G401.6 (cell line): ENCODE results near the gene WDR70.
"Not testable (repeated sequence)": the region's sequence is repeated elsewhere in the genome, so short reads cannot be mapped to it uniquely, and the experiment has no call there.

Experiments
- FAIRE-seq: peaks from 2 replicates; lab custom pipeline; 2012; peaks lifted over from hg19 to GRCh38; lab: Jason Lieb, UNC

WDR70 gene

DNA sequence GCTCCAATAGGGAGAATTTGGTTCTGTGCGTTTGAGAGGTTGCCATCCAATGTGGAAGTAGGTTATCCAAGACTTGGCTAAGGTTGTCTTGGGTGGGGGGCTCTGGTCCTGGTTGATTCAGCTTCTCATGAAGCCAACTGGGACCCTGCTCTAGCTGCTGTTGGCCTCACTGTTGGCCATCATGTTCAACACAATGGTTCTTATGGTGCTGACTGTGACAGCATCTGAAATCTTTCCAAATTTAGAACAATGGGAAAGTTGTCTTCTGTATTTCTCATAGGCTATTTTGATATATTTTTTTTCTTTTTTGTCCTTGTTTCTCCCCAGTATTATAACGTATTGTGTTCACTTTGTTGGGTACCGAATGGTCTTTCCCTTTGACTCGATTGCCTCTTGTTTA, 388.8 kb downstream of the WDR70 start:
- no peak for FAIRE-seq

DNA sequence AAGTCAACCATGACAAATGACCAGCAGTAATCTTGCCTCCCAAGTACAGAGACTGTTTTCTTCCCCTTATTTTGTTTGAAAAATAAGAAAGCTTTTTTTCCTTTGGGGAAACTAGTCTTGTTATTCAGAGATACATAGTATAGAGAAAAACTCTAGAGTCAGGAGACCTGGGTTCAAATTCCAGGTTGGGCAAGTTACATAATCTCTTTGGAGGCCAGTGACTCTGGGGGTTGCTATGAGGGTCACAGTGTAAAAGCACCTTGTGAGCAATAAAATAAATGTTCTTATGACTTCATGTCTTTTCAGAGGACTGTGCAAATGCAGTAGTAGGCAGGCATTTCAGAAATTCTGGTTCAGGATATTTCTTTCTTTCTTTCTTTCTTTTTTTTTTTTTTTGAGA, 389.3 kb downstream of the WDR70 start:
- no peak for FAIRE-seq

DNA sequence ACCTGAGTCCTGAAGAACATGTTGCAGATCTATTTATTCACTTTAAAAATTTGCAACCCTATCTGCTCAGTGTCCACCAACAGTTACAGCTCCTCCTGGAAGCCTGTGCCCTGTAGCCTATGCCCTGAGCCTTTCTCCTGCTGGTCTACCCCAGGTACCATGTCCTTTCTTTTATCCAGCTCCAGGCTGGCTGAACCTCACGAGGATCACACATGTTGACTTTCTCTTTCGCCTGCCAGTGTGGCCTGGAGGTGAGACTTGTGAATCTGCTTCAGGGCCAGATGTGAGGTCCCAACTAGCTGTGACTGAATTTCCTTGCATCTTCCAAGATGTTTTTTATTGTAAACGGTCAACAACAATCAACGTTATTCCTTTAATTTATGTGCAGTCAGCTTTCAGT, 390.0 kb downstream of the WDR70 start:
- no peak for FAIRE-seq

DNA sequence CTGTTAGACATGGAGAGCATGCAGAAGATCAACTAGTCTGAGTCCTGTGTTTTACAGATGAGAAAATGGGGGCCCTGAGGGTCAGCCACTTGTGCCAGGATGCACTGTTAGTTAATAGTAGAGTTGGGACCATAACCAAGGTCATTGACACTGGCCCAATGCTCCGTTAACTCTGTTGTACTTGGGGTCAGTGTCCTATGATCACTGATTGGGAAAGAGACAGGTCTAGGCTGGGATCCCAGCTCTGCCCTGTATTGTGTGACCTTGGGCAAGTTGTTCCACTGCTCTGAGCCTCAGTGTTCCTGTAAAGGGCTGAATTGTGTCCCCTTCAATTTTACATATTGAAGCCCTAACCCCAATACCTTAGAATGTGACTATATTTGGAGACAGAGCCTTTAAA, 390.7 kb downstream of the WDR70 start:
- no peak for FAIRE-seq

DNA sequence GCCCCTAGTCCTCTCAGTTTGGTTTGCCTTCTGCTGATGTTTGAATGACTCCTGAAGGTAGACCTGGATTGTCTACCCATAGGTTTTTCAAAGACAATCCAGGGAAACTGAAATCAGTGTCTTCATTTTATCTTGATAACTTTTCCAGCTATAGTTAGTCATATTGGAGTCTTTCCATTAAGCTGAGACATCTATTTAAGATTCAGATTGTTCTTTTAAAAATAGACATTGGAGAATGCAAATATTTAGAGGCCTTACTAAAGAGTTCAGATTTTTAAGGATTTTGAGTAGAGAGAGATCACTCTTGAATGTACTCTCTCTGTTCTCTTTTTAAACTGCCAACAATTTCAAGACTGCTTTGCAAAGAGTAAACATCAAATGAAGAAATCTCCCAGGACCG, 391.7 kb downstream of the WDR70 start:
- FAIRE-seq: no peak

DNA sequence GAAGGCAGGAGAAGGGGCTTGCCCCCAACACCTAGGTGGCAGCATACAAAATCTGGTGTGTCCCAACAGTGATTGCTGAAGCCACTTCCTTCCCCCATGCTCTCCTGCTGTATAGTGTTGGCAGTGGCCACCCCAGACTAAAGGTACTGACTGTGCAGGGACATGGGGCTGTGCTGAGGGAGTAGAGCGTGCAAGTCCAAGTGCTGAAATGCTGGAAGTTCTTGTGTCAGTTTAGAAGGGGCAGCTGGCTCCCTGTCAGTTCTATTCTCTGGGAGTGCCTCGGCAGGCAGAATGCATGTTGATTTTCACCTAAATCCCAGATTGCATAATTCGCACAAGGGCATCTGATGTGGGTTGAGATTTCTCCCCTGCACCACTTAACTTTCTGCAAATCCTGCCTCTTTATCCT, 392.1 kb downstream of the WDR70 start:
- no peak for FAIRE-seq

DNA sequence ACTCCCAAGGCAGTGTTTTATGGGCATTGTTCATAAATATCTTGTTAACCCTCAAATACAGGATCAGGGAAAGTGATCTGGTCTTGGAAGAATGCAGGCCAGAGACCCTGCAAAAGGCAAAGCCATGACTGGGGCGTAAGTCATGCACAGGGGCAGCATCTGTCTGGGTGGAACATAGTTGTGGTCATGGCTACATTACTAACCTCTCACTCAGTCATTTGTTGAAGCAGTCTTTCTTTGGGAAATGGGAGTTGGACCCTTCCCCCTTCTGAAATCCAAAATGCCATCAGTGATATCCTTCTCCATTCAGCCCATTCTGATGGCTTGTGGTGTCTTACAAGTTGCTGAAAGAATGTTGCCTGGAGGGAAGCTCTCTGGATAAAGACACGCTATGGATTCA, 392.6 kb downstream of the WDR70 start:
- FAIRE-seq: no peak

DNA sequence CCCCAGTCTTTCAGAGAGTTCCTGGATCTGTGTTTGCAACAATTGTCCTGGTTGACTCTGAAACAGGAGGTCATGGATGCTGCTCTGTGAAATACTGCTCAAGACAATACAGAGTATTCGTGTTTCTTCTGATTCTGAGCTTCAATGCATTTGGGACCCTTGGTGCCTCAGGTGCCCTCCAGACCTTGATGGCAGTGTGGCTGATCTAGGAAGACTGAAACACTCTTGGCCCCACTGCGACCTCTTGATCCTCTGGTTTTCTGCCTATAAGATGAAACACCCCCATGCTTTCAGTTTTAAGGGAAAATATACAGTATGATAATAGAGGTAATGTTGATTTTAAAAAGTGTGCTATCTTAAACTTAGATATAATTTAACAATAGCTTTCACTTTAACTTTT, 393.1 kb downstream of the WDR70 start:
- FAIRE-seq: no peak

DNA sequence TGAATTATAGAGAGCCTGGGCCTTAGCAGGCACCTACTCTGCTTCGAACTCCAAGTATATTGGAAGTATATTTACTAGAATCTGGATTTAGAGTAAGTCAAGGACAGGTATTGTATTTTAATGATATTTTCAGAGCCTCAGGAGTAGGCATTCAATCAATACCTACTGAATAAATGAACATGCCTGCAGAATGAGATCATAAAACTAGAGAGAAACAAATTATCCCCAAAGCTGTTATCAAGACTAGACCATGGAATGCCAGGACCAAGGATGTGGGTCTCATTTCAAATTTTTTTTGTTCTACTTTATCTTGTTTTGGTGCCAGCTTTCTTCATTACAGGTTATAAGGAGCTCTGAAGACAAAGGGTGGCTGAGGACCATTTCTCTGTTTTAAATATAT, 394.7 kb downstream of the WDR70 start:
- no peak for FAIRE-seq

DNA sequence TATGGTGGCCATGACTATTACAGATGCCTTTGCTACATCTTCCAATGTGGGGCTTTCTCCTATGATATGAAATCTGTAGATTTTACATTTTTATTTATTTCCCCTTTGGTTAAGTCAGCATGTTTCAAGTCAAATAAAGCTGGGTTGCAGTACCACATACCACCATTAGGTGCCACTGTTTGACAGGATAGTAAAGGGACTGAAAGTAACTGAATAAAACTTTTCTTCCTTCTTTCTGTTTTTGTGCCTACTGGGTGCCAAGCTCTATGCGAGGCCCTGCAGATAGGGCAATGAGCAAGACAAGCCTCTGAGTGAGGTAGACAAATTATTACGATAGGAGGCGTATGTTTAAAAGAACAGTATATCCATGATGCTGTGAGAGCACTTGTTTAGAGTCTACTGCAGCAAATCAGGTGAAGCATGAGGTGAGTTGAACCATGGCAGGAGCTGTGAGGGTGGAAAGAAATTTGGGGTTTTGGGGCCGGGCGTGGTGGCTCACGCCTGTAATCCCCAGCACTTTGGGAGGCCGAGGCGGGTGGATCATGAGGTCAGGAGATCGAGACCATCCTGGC, 395.9 kb downstream of the WDR70 start:
- no peak for FAIRE-seq

DNA sequence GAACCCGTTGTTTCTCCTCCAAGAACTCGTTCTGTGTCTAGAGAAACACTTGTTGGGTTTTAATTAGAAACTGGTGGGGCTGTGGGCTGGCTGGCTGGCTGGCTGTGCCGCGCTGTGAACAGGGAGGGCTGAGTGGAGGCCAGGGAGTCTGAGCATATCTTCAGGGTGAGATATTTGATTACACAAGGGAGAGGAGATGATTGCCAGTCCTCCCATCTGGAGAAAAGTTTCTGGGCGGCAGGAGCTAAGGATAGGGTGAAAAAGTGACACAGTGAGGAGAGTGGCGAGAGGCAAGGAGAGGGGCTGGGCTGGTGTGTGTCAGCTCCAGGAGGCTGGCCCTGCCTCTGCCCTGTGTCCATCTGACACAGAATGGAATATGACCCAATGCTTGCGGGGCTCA, 397.7 kb downstream of the WDR70 start:
- no peak for FAIRE-seq

DNA sequence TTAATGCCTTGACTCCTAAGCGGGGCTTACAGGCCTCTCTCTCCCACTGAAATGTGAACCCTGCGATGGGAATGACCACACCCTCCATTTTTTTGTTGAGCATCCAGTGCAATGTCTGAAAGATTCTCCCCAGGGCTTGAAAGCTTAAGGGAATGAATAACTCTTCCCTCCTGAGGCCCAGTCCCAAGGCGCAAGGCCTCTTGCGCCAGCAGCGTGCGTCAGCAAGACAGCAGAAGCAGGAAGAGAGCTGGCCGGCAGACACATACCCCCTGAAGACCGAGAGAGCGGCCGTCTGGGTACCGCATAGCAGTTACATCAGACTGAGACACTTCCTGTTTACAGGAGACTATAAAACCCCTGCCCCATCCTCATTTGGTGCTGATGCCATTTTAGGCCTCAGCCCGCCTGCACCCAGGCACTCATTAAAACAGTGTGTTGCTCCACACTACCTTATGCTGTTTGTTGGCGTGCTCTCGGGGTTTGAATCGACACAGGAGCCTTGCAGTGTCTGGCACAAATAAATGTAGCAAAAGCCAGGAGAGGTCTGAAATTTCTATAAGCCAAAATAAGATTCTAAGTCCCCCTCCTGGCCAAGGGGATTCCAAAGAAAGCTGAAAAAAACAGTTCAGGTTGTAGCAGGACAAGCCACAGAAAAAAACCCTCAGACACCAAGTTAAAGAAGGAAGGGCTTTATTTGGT, 398.5 kb downstream of the WDR70 start:
- FAIRE-seq: no peak

DNA sequence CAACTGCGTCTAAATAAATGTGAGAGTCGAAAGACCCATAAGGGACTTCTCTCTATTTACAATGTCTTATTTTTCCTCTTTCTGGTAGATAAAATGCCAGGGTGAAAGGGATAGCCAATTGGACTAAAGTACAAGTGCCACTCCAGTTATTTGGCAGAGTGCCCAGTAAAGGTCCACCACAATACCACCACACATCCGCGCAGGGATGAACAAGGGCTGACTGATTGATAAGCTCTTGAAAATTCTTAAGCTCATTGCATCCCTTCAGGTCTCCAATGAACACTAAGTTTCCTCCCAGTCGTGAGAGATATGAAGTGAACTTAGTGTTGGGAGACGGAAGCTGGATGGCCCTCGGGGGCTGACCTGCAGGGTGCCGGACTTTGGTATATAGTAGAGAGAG, 402.3 kb downstream of the WDR70 start:
- FAIRE-seq: not testable (repeated sequence)

DNA sequence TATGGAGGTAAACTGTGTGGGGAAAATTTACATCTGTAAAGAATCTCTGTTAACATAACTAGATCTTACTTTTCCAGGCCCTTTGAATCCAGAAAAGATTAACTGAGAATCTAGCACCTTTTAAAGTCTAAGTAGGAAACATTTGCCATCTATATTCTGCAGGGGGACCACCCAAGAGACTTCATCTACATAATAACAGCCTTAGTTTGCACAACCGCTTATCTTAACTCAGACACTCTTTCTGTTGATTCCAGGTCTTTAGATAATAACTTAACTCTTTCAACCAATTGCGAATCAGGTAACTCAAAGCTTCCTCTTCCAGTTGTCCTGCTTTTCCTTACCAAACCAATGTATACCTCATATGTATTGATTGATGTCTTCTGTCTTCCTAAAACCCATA, 407.3 kb downstream of the WDR70 start:
- no peak for FAIRE-seq

DNA sequence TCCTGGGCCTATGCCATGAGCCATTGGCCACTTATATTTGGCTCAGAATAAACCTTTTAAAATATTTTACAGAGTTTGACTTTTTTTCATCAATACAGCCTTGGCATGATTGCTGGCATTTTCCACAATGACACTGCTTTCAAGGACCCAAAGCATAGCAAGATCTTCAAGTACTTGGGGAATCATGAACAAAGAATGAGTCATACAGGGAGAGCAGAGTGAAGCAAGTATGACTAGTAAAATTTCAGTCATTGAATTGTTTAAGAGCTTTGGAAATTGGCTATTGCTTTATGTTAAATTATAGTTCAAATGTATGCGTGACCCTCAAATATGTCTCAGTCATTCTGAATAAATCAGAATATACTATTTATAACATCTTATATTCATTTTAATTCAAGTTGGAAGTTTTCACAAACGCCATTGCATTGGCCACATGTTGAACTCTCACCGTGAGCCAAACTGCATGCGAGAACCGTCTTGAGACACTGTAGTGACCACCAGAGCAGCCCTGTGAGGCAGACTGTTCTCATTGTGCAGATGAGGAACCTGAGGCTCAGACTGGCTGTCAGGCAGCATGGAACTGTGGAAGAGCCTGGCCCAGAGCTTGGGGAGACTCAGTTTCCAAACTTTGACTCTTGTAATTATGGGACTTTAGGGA, 407.9 kb downstream of the WDR70 start:
- no peak for FAIRE-seq

DNA sequence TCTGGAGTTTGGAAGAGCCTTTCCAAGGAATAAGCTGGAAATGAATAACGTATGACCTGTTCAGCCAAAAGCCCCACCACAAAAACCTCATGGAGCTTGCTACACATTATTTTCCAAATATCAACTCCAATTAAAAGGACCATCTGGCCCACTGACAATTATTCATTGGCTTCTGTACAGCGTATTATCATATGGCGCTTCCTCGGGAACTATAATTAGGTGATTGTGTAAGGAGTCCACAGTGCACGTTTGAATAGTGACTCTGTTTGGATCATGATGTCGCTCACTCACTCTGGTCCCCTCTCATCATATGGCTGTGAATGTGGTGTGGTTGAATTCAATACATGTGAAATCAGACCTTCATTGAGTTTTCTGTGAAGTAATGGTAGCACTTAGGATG, 408.6 kb downstream of the WDR70 start:
- no peak for FAIRE-seq

DNA sequence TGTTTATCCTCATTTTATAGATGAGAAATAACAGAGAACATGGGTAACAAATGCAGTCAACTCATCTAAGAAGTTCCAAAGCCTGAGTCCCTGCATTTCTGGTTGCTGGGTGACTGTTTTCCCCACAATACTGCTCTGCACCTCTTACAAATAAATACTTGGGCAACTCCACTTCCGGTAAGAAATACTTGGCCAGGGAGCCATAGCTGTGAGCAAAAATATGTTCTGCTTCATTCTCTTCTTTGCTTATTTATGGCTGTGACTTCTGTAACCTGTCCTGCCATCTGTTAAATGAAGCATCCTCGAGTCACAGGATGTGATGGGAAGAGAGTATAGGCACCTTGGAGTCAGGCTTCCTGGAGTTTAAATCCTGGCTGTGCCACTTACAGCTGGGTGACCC, 410.9 kb downstream of the WDR70 start:
- FAIRE-seq: no peak

DNA sequence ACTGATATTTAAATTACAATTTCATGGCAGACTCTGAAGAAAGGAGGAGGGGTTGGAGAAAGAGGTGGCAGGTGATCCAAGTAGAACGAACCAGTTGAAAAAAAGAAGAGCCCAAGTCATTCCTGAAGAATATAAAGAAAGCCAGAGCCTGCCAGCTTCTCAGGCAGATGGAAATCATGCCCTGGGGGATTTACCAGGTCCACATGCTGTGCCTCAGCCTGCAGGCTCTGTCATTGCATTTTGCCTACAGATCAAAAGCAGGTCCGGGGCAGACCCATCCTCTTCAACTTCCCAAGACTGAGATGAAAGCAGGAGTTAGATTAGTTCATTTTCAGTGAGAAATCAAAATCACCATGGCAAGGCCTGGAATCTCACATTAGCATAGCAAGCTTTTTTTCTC, 412.2 kb downstream of the WDR70 start:
- no peak for FAIRE-seq

DNA sequence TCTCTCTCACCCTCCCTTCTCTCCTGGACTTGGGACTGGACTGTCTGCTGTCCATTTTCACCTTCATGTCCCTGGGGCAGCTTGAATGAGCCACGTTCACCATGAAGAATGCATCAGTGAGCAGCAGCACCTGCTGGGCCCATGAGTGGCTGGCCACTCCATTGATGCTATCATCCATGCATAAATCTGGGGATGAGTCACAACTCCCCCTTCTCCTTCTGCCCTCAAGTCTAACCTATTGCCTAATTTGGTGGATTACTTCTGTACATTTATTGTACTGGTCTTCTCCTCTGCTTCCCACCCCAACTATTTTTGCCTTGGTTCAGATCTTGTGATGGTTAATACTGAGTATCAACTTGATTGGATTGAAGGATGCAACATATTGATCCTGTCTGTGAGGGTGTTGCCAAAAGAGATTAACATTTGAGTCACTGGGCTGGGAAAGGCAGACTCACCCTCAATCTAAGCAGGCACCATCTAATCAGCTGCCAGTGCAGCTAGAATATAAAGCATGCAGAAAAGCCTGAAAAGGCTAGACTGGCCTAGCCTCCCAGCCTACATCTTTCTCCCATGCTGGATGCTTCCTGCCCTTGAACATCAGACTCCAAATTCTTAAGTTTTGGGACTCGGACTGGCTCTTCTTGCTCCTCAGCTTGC, 414.0 kb downstream of the WDR70 start:
- FAIRE-seq: no peak

DNA sequence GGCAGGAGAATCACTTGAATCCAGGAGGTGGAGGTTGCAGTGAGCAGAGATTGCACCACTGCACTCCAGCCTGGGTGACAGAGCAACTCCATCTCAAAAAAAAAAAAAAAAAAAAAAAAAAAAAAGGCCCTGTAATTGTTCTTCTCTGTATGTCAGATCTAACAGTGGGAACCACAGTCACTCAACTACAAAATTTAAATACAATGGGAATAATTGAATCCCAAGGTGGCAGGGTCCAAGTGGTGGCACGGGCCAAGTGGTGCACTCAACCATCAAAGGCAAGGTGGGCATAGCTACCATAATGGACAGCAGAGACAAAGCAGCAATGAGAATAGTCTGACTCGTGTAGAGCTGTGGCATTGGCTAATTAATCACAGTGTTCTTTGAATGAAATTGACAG, 416.2 kb downstream of the WDR70 start:
- not testable (repeated sequence) for FAIRE-seq

DNA sequence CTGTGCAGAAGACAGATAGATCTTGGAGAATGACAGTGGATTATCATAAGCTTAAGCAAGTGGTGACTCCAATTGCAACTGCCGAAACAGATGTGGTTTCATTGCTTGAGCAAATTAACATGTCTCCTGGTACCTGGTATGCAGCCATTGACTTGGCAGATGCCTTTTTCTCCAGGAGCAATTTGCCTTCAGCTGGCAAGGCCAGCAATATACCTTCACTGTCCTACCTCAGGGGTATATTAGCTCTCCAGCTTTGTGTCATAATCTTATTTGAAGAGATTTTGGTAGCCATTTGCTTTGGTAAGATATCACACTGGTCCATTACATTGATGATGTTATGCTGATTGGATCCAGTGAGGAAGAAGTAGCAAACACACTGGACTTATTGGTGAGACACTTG, 417.3 kb downstream of the WDR70 start:
- FAIRE-seq: not testable (repeated sequence)

DNA sequence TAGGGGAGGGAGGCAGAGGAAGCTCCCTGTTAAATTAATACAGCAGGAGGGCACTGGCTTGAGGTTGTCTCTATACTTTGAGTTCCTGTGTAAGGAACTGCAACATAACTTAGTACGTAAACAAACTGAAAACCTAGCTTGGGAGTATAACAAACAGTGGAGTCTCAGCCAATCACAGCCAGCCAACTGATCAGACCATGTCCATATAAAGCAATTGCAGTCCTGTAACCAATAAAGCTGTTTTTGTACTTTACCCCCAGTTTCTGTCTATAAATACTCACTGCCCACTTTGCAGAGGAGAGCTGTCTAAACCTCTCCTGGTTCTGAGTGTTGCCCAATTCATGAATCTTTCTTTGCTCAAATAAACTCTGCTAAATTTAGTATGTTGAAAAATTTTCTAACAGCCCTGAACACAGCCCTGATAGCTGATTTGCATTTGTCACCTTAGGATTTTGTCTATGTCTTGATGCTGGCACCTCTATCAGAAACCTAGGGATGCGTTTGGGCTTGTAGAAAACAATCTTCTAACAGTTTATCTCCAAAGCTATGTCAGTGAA, 420.8 kb downstream of the WDR70 start:
- no peak for FAIRE-seq

DNA sequence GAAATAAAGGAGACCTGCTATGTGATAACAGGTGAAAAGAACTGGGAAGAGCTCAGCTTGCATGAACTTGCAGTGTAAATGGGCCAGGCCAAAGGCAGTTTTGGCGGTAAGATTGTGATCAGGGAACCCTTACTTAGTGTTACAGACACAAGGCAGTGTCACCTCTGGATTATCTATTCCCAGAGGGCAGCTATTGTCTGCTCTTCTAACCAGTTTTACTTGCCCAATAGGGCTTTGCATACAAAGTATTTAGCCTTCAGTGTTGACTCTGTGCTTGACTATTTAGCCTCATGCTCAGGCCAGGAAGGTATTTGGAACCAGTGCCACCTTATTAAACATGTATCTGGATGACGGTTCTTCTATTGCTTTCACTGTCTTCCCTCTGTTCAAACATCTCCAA, 422.4 kb downstream of the WDR70 start:
- no peak for FAIRE-seq
